Amniotic epithelial cell (primary cell): ENCODE measurements around the gene ATG7.
A peak's percentile ranks its signal among the peaks of the same experiment; 100 is the strongest.
"Not testable (repeated sequence)": the region's sequence is repeated elsewhere in the genome, so short reads cannot be mapped to it uniquely, and the experiment has no call there.

ENCODE experiments used
- DNase-seq: peaks from one replicate; pipeline ENCODE4 v3.0.0-alpha.2; 2010; ENCODE audit warnings: low read depth

Gene ATG7

GRCh38 chr3:11510001-11510340, 237.8 kb downstream of the ATG7 start:
- DNase-seq: no peak

- no peak for DNase-seq
These were observed 238.2 kb downstream of the ATG7 start for GRCh38 chr3:11510356-11510755.

GRCh38 chr3:11511606-11512005, 239.4 kb downstream of the ATG7 start:
- not testable (repeated sequence) for DNase-seq

GRCh38 chr3:11513125-11513816, 241.1 kb downstream of the ATG7 start:
- DNase-seq: not testable (repeated sequence)

- DNase-seq: peak; percentile 60
These were observed 241.6 kb downstream of the ATG7 start for GRCh38 chr3:11513817-11514135.

- DNase-seq: peak; percentile 89
These were observed 242.1 kb downstream of the ATG7 start for GRCh38 chr3:11514191-11514821.

GRCh38 chr3:11517601-11518000, 245.4 kb downstream of the ATG7 start:
- no peak for DNase-seq

- no peak for DNase-seq
These were observed 249.0 kb downstream of the ATG7 start for GRCh38 chr3:11521167-11521566.

- DNase-seq: peak; percentile 38
These were observed 250.2 kb downstream of the ATG7 start for GRCh38 chr3:11522398-11522715.

GRCh38 chr3:11522953-11523571, 250.9 kb downstream of the ATG7 start:
- DNase-seq: no peak

- DNase-seq: no peak
These were observed 251.4 kb downstream of the ATG7 start for GRCh38 chr3:11523572-11524101.

GRCh38 chr3:11526121-11526520, 253.9 kb downstream of the ATG7 start:
- DNase-seq: not testable (repeated sequence)

GRCh38 chr3:11529281-11529680, 257.1 kb downstream of the ATG7 start:
- no peak for DNase-seq

GRCh38 chr3:11530153-11530721, 258.0 kb downstream of the ATG7 start:
- peak; percentile 96 for DNase-seq

GRCh38 chr3:11532931-11533391, 260.8 kb downstream of the ATG7 start:
- no peak for DNase-seq

- no peak for DNase-seq
These were observed 262.0 kb downstream of the ATG7 start for GRCh38 chr3:11534011-11534792.

- DNase-seq: no peak
These were observed 262.6 kb downstream of the ATG7 start for GRCh38 chr3:11534793-11535101.

- DNase-seq: no peak
These were observed 263.2 kb downstream of the ATG7 start for GRCh38 chr3:11535243-11535960.

- DNase-seq: no peak
These were observed 264.1 kb downstream of the ATG7 start for GRCh38 chr3:11536132-11536935.

- no peak for DNase-seq
These were observed 264.9 kb downstream of the ATG7 start for GRCh38 chr3:11536936-11537612.
